ENCODE data around the gene TIGAR.

The TIGAR gene

GRCh38 chr12:4331842-4332241, 10.8 kb downstream of the TIGAR start:
- DNase-seq (ENCODE audit: low read depth, low spot score), result no peak
- no CpG with 5 or more reads among the region's 4 CpGs for WGBS (ENCODE audit: insufficient coverage, insufficient read length)
- Histone ChIP-seq H3K27me3 (ENCODE audit: control insufficient read depth, insufficient read depth, low read length) (no peaks in the 10 kb centered on the region), H3K36me3 (ENCODE audit: control insufficient read depth, insufficient read depth, low read length) (no peaks in the 10 kb centered on the region; the same call in 1 of the 2 replicates), H3K9me3 (ENCODE audit: control insufficient read depth, insufficient read depth, low read length) (no peaks in the 10 kb centered on the region), H3K4me1 (ENCODE audit: control insufficient read depth, insufficient read depth, low read length) (no peaks in the 10 kb centered on the region), H3K4me3 (ENCODE audit: low read length) (no peak overlapping the region), H3K27ac (ENCODE audit: low read length) (no peak overlapping the region)

- DNase-seq (ENCODE audit: low read depth, low spot score), result no peak
- Histone ChIP-seq H3K27ac (ENCODE audit: low read length) (no peak overlapping the region), H3K4me3 (ENCODE audit: low read length) (no peak overlapping the region), H3K27me3 (ENCODE audit: control insufficient read depth, insufficient read depth, low read length) (no peaks in the 10 kb centered on the region), H3K4me1 (ENCODE audit: control insufficient read depth, insufficient read depth, low read length) (no peaks in the 10 kb centered on the region), H3K36me3 (ENCODE audit: control insufficient read depth, insufficient read depth, low read length) (no peaks in the 10 kb centered on the region), H3K9me3 (ENCODE audit: control insufficient read depth, insufficient read depth, low read length) (no peaks in the 10 kb centered on the region)
These were observed 25.9 kb downstream of the TIGAR start for GRCh38 chr12:4346931-4347330.

GRCh38 chr12:4353785-4354208, 32.8 kb downstream of the TIGAR start:
- DNase-seq (ENCODE audit: low read depth, low spot score), result no peak
- H3K27me3 ChIP-seq (ENCODE audit: control insufficient read depth, insufficient read depth, low read length), result no peaks in the 10 kb centered on the region
- H3K9me3 ChIP-seq (ENCODE audit: control insufficient read depth, insufficient read depth, low read length), result no peaks in the 10 kb centered on the region
- WGBS (ENCODE audit: insufficient coverage, insufficient read length), result no CpG with 5 or more reads among the region's 4 CpGs
- H3K27ac ChIP-seq (ENCODE audit: low read length), result no peak overlapping the region
- no peaks in the 10 kb centered on the region for H3K36me3 ChIP-seq (ENCODE audit: control insufficient read depth, insufficient read depth, low read length)
- H3K4me1 ChIP-seq (ENCODE audit: control insufficient read depth, insufficient read depth, low read length), result no peaks in the 10 kb centered on the region
- H3K4me3 ChIP-seq (ENCODE audit: low read length), result no peak overlapping the region

- DNase-seq (ENCODE audit: low read depth, low spot score), result no peak
- Histone ChIP-seq H3K27me3 (ENCODE audit: control insufficient read depth, insufficient read depth, low read length) (no peaks in the 10 kb centered on the region), H3K27ac (ENCODE audit: low read length) (no peak overlapping the region), H3K9me3 (ENCODE audit: control insufficient read depth, insufficient read depth, low read length) (no peaks in the 10 kb centered on the region), H3K4me1 (ENCODE audit: control insufficient read depth, insufficient read depth, low read length) (no peaks in the 10 kb centered on the region), H3K4me3 (ENCODE audit: low read length) (no peak overlapping the region), H3K36me3 (ENCODE audit: control insufficient read depth, insufficient read depth, low read length) (no peaks in the 10 kb centered on the region)
- no CpG with 5 or more reads among the region's 3 CpGs for WGBS (ENCODE audit: insufficient coverage, insufficient read length)
These were observed 34.4 kb downstream of the TIGAR start for GRCh38 chr12:4355156-4356040.

- no peaks in the 10 kb centered on the region for H3K27me3 ChIP-seq (ENCODE audit: control insufficient read depth, insufficient read depth, low read length)
- no peak overlapping the region for H3K4me3 ChIP-seq (ENCODE audit: low read length)
- DNase-seq (ENCODE audit: low read depth, low spot score), result peak; percentile 86
- H3K27ac ChIP-seq (ENCODE audit: low read length), result no peak overlapping the region
- no peaks in the 10 kb centered on the region for H3K4me1 ChIP-seq (ENCODE audit: control insufficient read depth, insufficient read depth, low read length)
- H3K9me3 ChIP-seq (ENCODE audit: control insufficient read depth, insufficient read depth, low read length), result no peaks in the 10 kb centered on the region
- no peaks in the 10 kb centered on the region for H3K36me3 ChIP-seq (ENCODE audit: control insufficient read depth, insufficient read depth, low read length)
These were observed 35.0 kb downstream of the TIGAR start for GRCh38 chr12:4356041-4356327.

- DNase-seq (ENCODE audit: low read depth, low spot score), result no peak
- Histone ChIP-seq H3K27ac (ENCODE audit: low read length) (no peak overlapping the region), H3K9me3 (ENCODE audit: control insufficient read depth, insufficient read depth, low read length) (no peaks in the 10 kb centered on the region), H3K4me1 (ENCODE audit: control insufficient read depth, insufficient read depth, low read length) (no peaks in the 10 kb centered on the region; the same call in 1 of the 2 replicates), H3K36me3 (ENCODE audit: control insufficient read depth, insufficient read depth, low read length) (no peaks in the 10 kb centered on the region), H3K27me3 (ENCODE audit: control insufficient read depth, insufficient read depth, low read length) (no peaks in the 10 kb centered on the region), H3K4me3 (ENCODE audit: low read length) (no peak overlapping the region)
- WGBS (ENCODE audit: insufficient coverage, insufficient read length), result no CpG with 5 or more reads among the region's 2 CpGs
These were observed 45.1 kb downstream of the TIGAR start for GRCh38 chr12:4366090-4366489.

GRCh38 chr12:4369548-4369947, 48.5 kb downstream of the TIGAR start:
- no peak for DNase-seq (ENCODE audit: low read depth, low spot score)
- no CpG with 5 or more reads among the region's 4 CpGs for WGBS (ENCODE audit: insufficient coverage, insufficient read length)
- Histone ChIP-seq H3K27ac (ENCODE audit: low read length) (no peak overlapping the region), H3K9me3 (ENCODE audit: control insufficient read depth, insufficient read depth, low read length) (no peaks in the 10 kb centered on the region), H3K36me3 (ENCODE audit: control insufficient read depth, insufficient read depth, low read length) (no peaks in the 10 kb centered on the region), H3K27me3 (ENCODE audit: control insufficient read depth, insufficient read depth, low read length) (no peaks in the 10 kb centered on the region), H3K4me3 (ENCODE audit: low read length) (no peak overlapping the region), H3K4me1 (ENCODE audit: control insufficient read depth, insufficient read depth, low read length) (no peaks in the 10 kb centered on the region; the same call in 1 of the 2 replicates)

GRCh38 chr12:4370265-4370664, 49.3 kb downstream of the TIGAR start:
- H3K27ac ChIP-seq (ENCODE audit: low read length), result no peak overlapping the region
- H3K9me3 ChIP-seq (ENCODE audit: control insufficient read depth, insufficient read depth, low read length), result no peaks in the 10 kb centered on the region
- H3K4me1 ChIP-seq (ENCODE audit: control insufficient read depth, insufficient read depth, low read length), result no peaks in the 10 kb centered on the region; the same call in 1 of the 2 replicates
- H3K4me3 ChIP-seq (ENCODE audit: low read length), result no peak overlapping the region
- H3K27me3 ChIP-seq (ENCODE audit: control insufficient read depth, insufficient read depth, low read length), result no peaks in the 10 kb centered on the region
- no peak for DNase-seq (ENCODE audit: low read depth, low spot score)
- no peaks in the 10 kb centered on the region for H3K36me3 ChIP-seq (ENCODE audit: control insufficient read depth, insufficient read depth, low read length)
- WGBS (ENCODE audit: insufficient coverage, insufficient read length), result no CpG with 5 or more reads among the region's 31 CpGs

GRCh38 chr12:4372653-4373052, 51.6 kb downstream of the TIGAR start:
- Histone ChIP-seq H3K36me3 (ENCODE audit: control insufficient read depth, insufficient read depth, low read length) (no peaks in the 10 kb centered on the region), H3K4me1 (ENCODE audit: control insufficient read depth, insufficient read depth, low read length) (no peaks in the 10 kb centered on the region; the same call in 1 of the 2 replicates), H3K27me3 (ENCODE audit: control insufficient read depth, insufficient read depth, low read length) (no peaks in the 10 kb centered on the region), H3K9me3 (ENCODE audit: control insufficient read depth, insufficient read depth, low read length) (no peaks in the 10 kb centered on the region), H3K27ac (ENCODE audit: low read length) (no peak overlapping the region), H3K4me3 (ENCODE audit: low read length) (no peak overlapping the region)
- WGBS (ENCODE audit: insufficient coverage, insufficient read length), result no CpG with 5 or more reads among the region's 2 CpGs
- no peak for DNase-seq (ENCODE audit: low read depth, low spot score)

GRCh38 chr12:4375449-4375848, 54.4 kb downstream of the TIGAR start:
- Histone ChIP-seq H3K36me3 (ENCODE audit: control insufficient read depth, insufficient read depth, low read length) (no peaks in the 10 kb centered on the region), H3K9me3 (ENCODE audit: control insufficient read depth, insufficient read depth, low read length) (no peaks in the 10 kb centered on the region), H3K27me3 (ENCODE audit: control insufficient read depth, insufficient read depth, low read length) (no peaks in the 10 kb centered on the region), H3K4me3 (ENCODE audit: low read length) (no peak overlapping the region), H3K4me1 (ENCODE audit: control insufficient read depth, insufficient read depth, low read length) (peaks cover 2% of the 10 kb centered on the region), H3K27ac (ENCODE audit: low read length) (no peak overlapping the region)
- DNase-seq (ENCODE audit: low read depth, low spot score), result no peak
- WGBS (ENCODE audit: insufficient coverage, insufficient read length), result no CpG with 5 or more reads among the region's 6 CpGs

- Histone ChIP-seq H3K9me3 (ENCODE audit: control insufficient read depth, insufficient read depth, low read length) (no peaks in the 10 kb centered on the region), H3K27ac (ENCODE audit: low read length) (no peak overlapping the region), H3K36me3 (ENCODE audit: control insufficient read depth, insufficient read depth, low read length) (no peaks in the 10 kb centered on the region), H3K4me1 (ENCODE audit: control insufficient read depth, insufficient read depth, low read length) (peaks cover 2% of the 10 kb centered on the region), H3K27me3 (ENCODE audit: control insufficient read depth, insufficient read depth, low read length) (no peaks in the 10 kb centered on the region), H3K4me3 (ENCODE audit: low read length) (no peak overlapping the region)
- no peak for DNase-seq (ENCODE audit: low read depth, low spot score)
- WGBS (ENCODE audit: insufficient coverage, insufficient read length), result no CpG with 5 or more reads among the region's 1 CpG
These were observed 57.8 kb downstream of the TIGAR start for GRCh38 chr12:4378772-4379171.

All from iPS DF 6.9 (cell line).